Spleen (tissue), 11 donors: ENCODE measurements around the gene VSX2. TPM values are rescaled to one million over a fixed set of nuclear protein-coding genes. Genes with fewer than 3 reads are reported as not detected.

Source experiments
- DNase-seq: peaks from one replicate; pipeline ENCODE4 v3.0.0-alpha.2; 2020
- H3K27ac ChIP-seq, 8 donors: fragments of 200-600 bp; sonication (generic) in 7 of 8; 1 replicate in 4 of 8; 2 replicates in 4 of 8; pipeline versions ENCODE4 v1.5.0 to v1.8.0; 2016 to 2021; ENCODE audit warnings: inconsistent platforms in 4 of 8, mild to moderate bottlenecking in 4 of 8, moderate library complexity in 1 of 8
- H3K27me3 ChIP-seq, 7 donors: fragments of 200-600 bp; sonication (generic) in 6 of 7; replicated peaks in 1 of 7; 1 replicate in 4 of 7; 2 replicates in 3 of 7; pipeline versions ENCODE4 v1.5.0 to v1.8.0; 2016 to 2021; ENCODE audit warnings: inconsistent platforms in 3 of 7, mild to moderate bottlenecking in 1 of 7
- H3K36me3 ChIP-seq, 6 donors: fragments of 200-600 bp; sonication (generic) in 5 of 6; 1 replicate in 4 of 6; 2 replicates in 2 of 6; pipeline versions ENCODE4 v1.5.0 to v1.8.0; 2016 to 2021; ENCODE audit warnings: inconsistent platforms in 2 of 6
- H3K4me1 ChIP-seq, 6 donors: fragments of 200-600 bp; sonication (generic) in 5 of 6; 1 replicate in 3 of 6; 2 replicates in 3 of 6; pipeline versions ENCODE4 v1.5.0 to v1.8.0; 2016 to 2021; ENCODE audit warnings: inconsistent platforms in 3 of 6
- H3K4me3 ChIP-seq, 8 donors: fragments of 200-600 bp; sonication (generic) in 7 of 8; 1 replicate in 4 of 8; 2 replicates in 4 of 8; pipeline versions ENCODE4 v1.5.0 to v1.8.0; 2016 to 2021; ENCODE audit warnings: inconsistent platforms in 4 of 8, mild to moderate bottlenecking in 4 of 8, moderate library complexity in 2 of 8
- H3K9me3 ChIP-seq, 8 donors: fragments of 200-600 bp; sonication (generic) in 7 of 8; 1 replicate in 4 of 8; 2 replicates in 4 of 8; pipeline versions ENCODE4 v1.5.0 to v1.8.0; 2016 to 2021; ENCODE audit warnings: inconsistent platforms in 4 of 8
- POLR2A ChIP-seq, 3 donors: fragments of 450-650 bp; IDR thresholded peaks; one replicate each; pipeline ENCODE4 v1.5.1; 2017; ENCODE audit warnings: antibody characterized with exemption in 3 of 3, mild to moderate bottlenecking in 1 of 3
- POLR2AphosphoS5 ChIP-seq, 3 donors: sonication (generic); formaldehyde crosslinking; IDR thresholded peaks; one replicate each; pipeline ENCODE4 v1.5.1; 2017; ENCODE audit warnings: antibody characterized with exemption in 3 of 3
- WGBS, 5 donors: extraction: QIAGEN DNeasy Blood & Tissue Kit in 3 of 5; methylation state at CpG; one replicate each; pipeline versions ENCODE4 v1.1.5 to v1.1.7; 2013 to 2018; 5-methylcytosine and 5-hydroxymethylcytosine counted together
- intact Hi-C: fragments of 100-400 bp; cut with DNase I; formaldehyde crosslinking; loops from one replicate; pipeline ENCODE4 v1.15.0; 2023; ENCODE audit warnings: low total_unique reads
- polyA plus RNA-seq, 3 donors: library from polyadenylated mRNA; stranded (reverse); fragments of 200-250 nt; gene quantifications; one replicate each; pipeline ENCODE4 v1.2.1, GENCODE V29; 2013
- total RNA-seq, 7 donors: library from RNA; depleted of rRNA in 3 of 7; stranded (reverse); fragments of >200 nt in 3 of 7; fragmentation: NEBNext Ultra II Directional in 4 of 7; extraction: Animal tissue kit (Norgen Biotek cat#: 25700) in 4 of 7; gene quantifications; one replicate each; pipeline versions ENCODE4 v1.1.0 to v1.2.1, GENCODE V29; 2016 to 2021
- TF ChIP-seq, protein P1 (sequence below), 11 experiments: fragments of 200-600 bp in 7 of 11; fragments of 450-650 bp in 4 of 11; sonication (generic) in 4 of 11; IDR thresholded peaks in 8 of 11; conservative IDR thresholded peaks in 3 of 11; 1 replicate in 7 of 11; 2 replicates in 4 of 11; pipeline versions ENCODE4 v1.4.0 to v1.8.0; 2016 to 2021; ENCODE audit warnings: antibody characterized with exemption in 11 of 11, inconsistent platforms in 4 of 11, mild to moderate bottlenecking in 1 of 11
- donor health status: healthy with polysubstance abuse.
- donor health status: DM: no; HTN: no; CAD: no; lungs with moderate emphysema.
- donor health status: DM: no; HTN: no; CAD: no.
- donor health status: Bipolar disorder and iron deficiency.
- donor health status: healthy.
- donor health status: DM: no; HTN: no; CAD: no.
- donor health status: DM: yes; HTN: yes; CAD: no.

VSX2 gene
- total and polyA plus RNA-seq, 10 donors = not detected

GRCh38 chr14:74297986-74298385 lies 58.7 kb downstream of the VSX2 start:
- no peak for DNase-seq
- TF ChIP-seq POLR2AphosphoS5 (IDR thresholded peaks at IDR 0.05) (no peak), POLR2A (IDR thresholded peaks at IDR 0.05) (no peak)
- TF ChIP-seq, protein P1, sequence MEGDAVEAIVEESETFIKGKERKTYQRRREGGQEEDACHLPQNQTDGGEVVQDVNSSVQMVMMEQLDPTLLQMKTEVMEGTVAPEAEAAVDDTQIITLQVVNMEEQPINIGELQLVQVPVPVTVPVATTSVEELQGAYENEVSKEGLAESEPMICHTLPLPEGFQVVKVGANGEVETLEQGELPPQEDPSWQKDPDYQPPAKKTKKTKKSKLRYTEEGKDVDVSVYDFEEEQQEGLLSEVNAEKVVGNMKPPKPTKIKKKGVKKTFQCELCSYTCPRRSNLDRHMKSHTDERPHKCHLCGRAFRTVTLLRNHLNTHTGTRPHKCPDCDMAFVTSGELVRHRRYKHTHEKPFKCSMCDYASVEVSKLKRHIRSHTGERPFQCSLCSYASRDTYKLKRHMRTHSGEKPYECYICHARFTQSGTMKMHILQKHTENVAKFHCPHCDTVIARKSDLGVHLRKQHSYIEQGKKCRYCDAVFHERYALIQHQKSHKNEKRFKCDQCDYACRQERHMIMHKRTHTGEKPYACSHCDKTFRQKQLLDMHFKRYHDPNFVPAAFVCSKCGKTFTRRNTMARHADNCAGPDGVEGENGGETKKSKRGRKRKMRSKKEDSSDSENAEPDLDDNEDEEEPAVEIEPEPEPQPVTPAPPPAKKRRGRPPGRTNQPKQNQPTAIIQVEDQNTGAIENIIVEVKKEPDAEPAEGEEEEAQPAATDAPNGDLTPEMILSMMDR (IDR thresholded peaks at IDR 0.05 in 8 of 11, conservative IDR thresholded peaks at IDR 0.05 in 3 of 11) = no peak
- Histone ChIP-seq H3K4me1 (peaks cover 22 to 52% (median 32%) of the 10 kb centered on the region in 6 donors), H3K27me3 (no peaks in the 10 kb centered on the region), H3K4me3 (no peak overlapping the region), H3K9me3 (no peaks in the 10 kb centered on the region), H3K27ac (no peak overlapping the region), H3K36me3 (peaks cover 0 to 70% (median 47%) of the 10 kb centered on the region in 6 donors)
- intact Hi-C loops = no loop called here
- 87 to 93% (median 91%) methylated on average over 10 of the region's 10 CpGs for WGBS, 5 donors

DNA sequence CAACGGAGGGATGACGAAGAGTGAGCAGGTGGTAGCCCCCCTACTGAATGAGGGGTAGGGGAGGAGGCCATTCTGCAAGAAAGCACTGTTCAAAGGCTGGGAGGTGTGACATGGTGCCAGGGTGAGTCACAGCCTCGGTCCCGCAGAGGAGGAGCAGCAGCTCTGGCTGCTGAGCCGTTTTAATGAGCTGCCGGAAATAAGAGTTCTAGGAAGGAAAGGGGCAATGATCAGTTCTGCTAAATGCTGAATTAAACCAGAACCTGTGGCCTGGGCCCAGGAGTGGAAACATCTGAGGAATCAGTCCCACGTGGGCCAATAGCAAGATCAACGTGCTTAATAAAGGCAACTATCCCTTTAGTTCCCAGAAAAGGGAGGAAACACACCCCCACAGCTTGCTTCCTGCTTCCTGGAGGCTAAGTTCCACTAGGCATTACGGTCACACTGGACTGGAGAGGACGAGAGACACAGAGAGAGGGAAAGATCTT lies 59.9 kb downstream of the VSX2 start:
- Histone ChIP-seq H3K4me3 (peak overlapping the region in 1 of 8 donors; percentile 24), H3K36me3 (peaks cover 0 to 60% (median 45%) of the 10 kb centered on the region in 6 donors), H3K4me1 (peaks cover 25 to 60% (median 39%) of the 10 kb centered on the region in 6 donors), H3K27me3 (no peaks in the 10 kb centered on the region), H3K9me3 (no peaks in the 10 kb centered on the region), H3K27ac (peak overlapping the region; percentile 38 to 78 (median 66))
- 35 to 56% (median 49%) methylated on average over 10 of the region's 10 CpGs for WGBS, 5 donors
- TF ChIP-seq, protein P1 (IDR thresholded peaks at IDR 0.05 in 8 of 11, conservative IDR thresholded peaks at IDR 0.05 in 3 of 11) = no peak
- TF ChIP-seq POLR2AphosphoS5 (IDR thresholded peaks at IDR 0.05) = peak in 1 of 3 donors; percentile 30
- no peak for TF ChIP-seq POLR2A (IDR thresholded peaks at IDR 0.05)
- DNase-seq = no peak
- intact Hi-C loops = no loop called here

DNA sequence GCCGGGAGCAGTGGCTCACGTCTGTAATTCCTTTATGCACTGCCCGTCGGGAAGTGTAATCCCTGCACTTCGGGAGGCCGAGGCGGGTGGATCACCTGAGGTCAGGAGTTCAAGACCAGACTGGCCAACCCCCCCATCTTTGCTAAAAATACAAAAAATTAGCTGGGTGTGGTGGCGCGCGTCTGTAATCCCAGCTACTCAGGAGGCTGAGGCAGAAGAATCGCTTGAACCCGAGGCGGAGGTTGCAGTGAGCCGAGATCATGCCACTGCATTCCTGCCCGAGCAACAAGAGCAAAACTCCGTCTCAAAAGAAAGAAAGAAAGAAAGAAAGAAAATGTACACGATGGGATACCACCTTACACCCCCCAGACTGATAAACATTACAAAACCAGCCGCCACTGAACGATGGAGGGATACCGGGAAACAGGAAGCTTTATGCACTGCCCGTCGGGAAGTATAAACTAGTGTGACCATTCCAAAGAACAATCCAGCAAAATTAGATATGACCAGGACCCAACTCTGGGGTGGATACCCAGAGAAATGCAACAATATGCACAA lies 62.4 kb downstream of the VSX2 start:
- DNase-seq = no peak
- intact Hi-C loops = no loop called here

GRCh38 chr14:74302152-74302628 lies 62.9 kb downstream of the VSX2 start:
- Histone ChIP-seq H3K4me1 (peaks cover 25 to 58% (median 39%) of the 10 kb centered on the region in 6 donors), H3K27ac (peak overlapping the region; percentile 67 to 93 (median 89))

More for the DNA sequence above, 62.4 kb downstream of the VSX2 start:
- WGBS, 5 donors = 27 to 40% (median 34%) methylated on average over 22 of the region's 22 CpGs
- Histone ChIP-seq H3K4me1 (peaks cover 25 to 58% (median 39%) of the 10 kb centered on the region in 6 donors), H3K4me3 (peak overlapping the region; percentile 64 to 97 (median 88)), H3K27ac (peak overlapping the region in 7 of 8 donors; percentile 88 to 93 (median 89)), H3K36me3 (peaks cover 0 to 35% (median 24%) of the 10 kb centered on the region in 6 donors), H3K9me3 (no peaks in the 10 kb centered on the region), H3K27me3 (no peaks in the 10 kb centered on the region)
- TF ChIP-seq, protein P1 (IDR thresholded peaks at IDR 0.05 in 8 of 11, conservative IDR thresholded peaks at IDR 0.05 in 3 of 11) = no peak
- TF ChIP-seq POLR2A (IDR thresholded peaks at IDR 0.05) (no peak), POLR2AphosphoS5 (IDR thresholded peaks at IDR 0.05) (no peak)

More at GRCh38 chr14:74302152-74302628, 62.9 kb downstream of the VSX2 start:
- TF ChIP-seq, protein P1 (IDR thresholded peaks at IDR 0.05 in 8 of 11, conservative IDR thresholded peaks at IDR 0.05 in 3 of 11) = peak; percentile 15 to 49 (median 45)
- TF ChIP-seq POLR2AphosphoS5 (IDR thresholded peaks at IDR 0.05) = no peak
- peaks cover 0 to 30% (median 20%) of the 10 kb centered on the region in 6 donors for H3K36me3 ChIP-seq
- WGBS, 5 donors = 0 to 1% (median 1%) methylated on average over 6 of the region's 6 CpGs
- no peaks in the 10 kb centered on the region for H3K27me3 ChIP-seq
- no peak for DNase-seq
- intact Hi-C loops = no loop called here
- peak overlapping the region; percentile 64 to 97 (median 88) for H3K4me3 ChIP-seq
- no peaks in the 10 kb centered on the region for H3K9me3 ChIP-seq
